ENCODE measurements around the gene TNFAIP8L1.

Gene TNFAIP8L1

GRCh38 chr19:4649392-4650047 lies 10.2 kb downstream of the TNFAIP8L1 start:
- Mint-ChIP-seq H3K4me1 (no peaks in the 10 kb centered on the region), H3K4me3 (no peak overlapping the region), H3K9me3 (no peaks in the 10 kb centered on the region), H3K27me3 (no peaks in the 10 kb centered on the region), H3K27ac (peak overlapping the region; percentile 45), H3K36me3 (peaks cover 18% of the 10 kb centered on the region)
- DNase-seq: no peak
- CTCF ChIA-PET: no interaction called here

DNA sequence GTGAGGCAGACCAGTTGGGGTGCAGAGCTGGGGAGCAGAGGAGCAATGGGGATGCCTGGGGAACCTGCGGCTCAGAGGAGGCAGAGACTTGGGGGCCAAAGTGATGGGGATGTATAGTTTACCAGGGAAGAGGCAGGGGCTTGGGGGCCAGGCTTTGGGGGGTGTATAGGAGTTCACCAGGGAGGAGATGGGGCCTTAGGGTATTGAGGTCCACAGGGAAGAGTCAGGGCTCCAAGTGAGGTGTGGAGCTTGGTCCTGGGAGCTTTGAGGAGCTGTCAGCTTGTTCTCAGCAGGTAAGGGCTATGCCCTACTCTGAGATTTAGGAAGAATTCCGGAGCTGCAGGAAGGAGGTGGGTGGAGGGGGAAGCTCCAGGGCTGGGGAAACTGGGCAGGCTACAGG lies 10.8 kb downstream of the TNFAIP8L1 start:
- no peak overlapping the region for H3K4me3 Mint-ChIP-seq
- H3K27me3 Mint-ChIP-seq: no peaks in the 10 kb centered on the region
- H3K9me3 Mint-ChIP-seq: no peaks in the 10 kb centered on the region
- CTCF ChIA-PET: interaction anchor here (2.2 kb wide), 1 partner anchor 13 kb away, joined by 7 read pairs; no protein-coding TSS in a partner anchor
- peaks cover 23% of the 10 kb centered on the region for H3K36me3 Mint-ChIP-seq
- H3K27ac Mint-ChIP-seq: peak overlapping the region; percentile 37
- H3K4me1 Mint-ChIP-seq: no peaks in the 10 kb centered on the region
- no peak for DNase-seq

DNA sequence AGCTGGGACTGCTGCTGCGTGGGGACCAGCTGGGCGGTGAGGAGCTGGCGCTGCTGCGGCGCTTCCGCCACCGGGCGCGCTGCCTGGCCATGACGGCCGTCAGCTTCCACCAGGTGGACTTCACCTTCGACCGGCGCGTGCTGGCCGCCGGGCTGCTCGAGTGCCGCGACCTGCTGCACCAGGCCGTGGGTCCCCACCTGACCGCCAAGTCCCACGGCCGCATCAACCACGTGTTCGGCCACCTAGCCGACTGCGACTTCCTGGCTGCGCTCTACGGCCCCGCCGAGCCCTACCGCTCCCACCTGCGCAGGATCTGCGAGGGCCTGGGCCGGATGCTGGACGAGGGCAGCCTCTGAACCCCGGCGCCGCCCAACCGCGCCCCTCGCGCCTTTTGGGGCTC lies 12.8 kb downstream of the TNFAIP8L1 start:
- Mint-ChIP-seq H3K27ac (no peak overlapping the region), H3K27me3 (no peaks in the 10 kb centered on the region), H3K4me1 (no peaks in the 10 kb centered on the region), H3K36me3 (peaks cover 19% of the 10 kb centered on the region), H3K9me3 (no peaks in the 10 kb centered on the region), H3K4me3 (no peak overlapping the region)
- DNase-seq: no peak
- CTCF ChIA-PET: interaction anchor here (2.2 kb wide), 1 partner anchor 15 kb away, joined by 7 read pairs; no protein-coding TSS in a partner anchor

GRCh38 chr19:4653793-4654436 lies 14.6 kb downstream of the TNFAIP8L1 start:
- Mint-ChIP-seq H3K9me3 (no peaks in the 10 kb centered on the region), H3K27ac (no peak overlapping the region)
- CTCF ChIA-PET: interaction anchor here (0.7 to 1.1 kb wide), 2 partner anchors 13 to 130 kb away, joined by 3 read pairs; no protein-coding TSS in a partner anchor

GRCh38 chr19:4654437-4655361 lies 15.4 kb downstream of the TNFAIP8L1 start:
- Mint-ChIP-seq H3K4me3 (no peak overlapping the region), H3K27ac (no peak overlapping the region), H3K36me3 (peaks cover 23% of the 10 kb centered on the region), H3K9me3 (no peaks in the 10 kb centered on the region), H3K27me3 (no peaks in the 10 kb centered on the region), H3K4me1 (no peaks in the 10 kb centered on the region)
- CTCF ChIA-PET: interaction anchor here (1.1 kb wide), 1 partner anchor 14 kb away, joined by 3 read pairs; no protein-coding TSS in a partner anchor
- no peak for DNase-seq

More at GRCh38 chr19:4653793-4654436, 14.6 kb downstream of the TNFAIP8L1 start:
- peaks cover 21% of the 10 kb centered on the region for H3K36me3 Mint-ChIP-seq
- H3K27me3 Mint-ChIP-seq: no peaks in the 10 kb centered on the region
- no peaks in the 10 kb centered on the region for H3K4me1 Mint-ChIP-seq
- no peak for DNase-seq
- H3K4me3 Mint-ChIP-seq: no peak overlapping the region

GRCh38 chr19:4656102-4656501 lies 16.8 kb downstream of the TNFAIP8L1 start:
- Mint-ChIP-seq H3K27me3 (no peaks in the 10 kb centered on the region), H3K4me3 (no peak overlapping the region), H3K4me1 (no peaks in the 10 kb centered on the region), H3K27ac (no peak overlapping the region), H3K9me3 (no peaks in the 10 kb centered on the region), H3K36me3 (peaks cover 26% of the 10 kb centered on the region)
- DNase-seq: no peak
- CTCF ChIA-PET: no interaction called here

- H3K27ac Mint-ChIP-seq: no peak overlapping the region
- H3K4me1 Mint-ChIP-seq: no peaks in the 10 kb centered on the region
- no peaks in the 10 kb centered on the region for H3K9me3 Mint-ChIP-seq
- H3K36me3 Mint-ChIP-seq: peaks cover 31% of the 10 kb centered on the region
- no peak for DNase-seq
- H3K27me3 Mint-ChIP-seq: no peaks in the 10 kb centered on the region
- CTCF ChIA-PET: no interaction called here
- H3K4me3 Mint-ChIP-seq: no peak overlapping the region
Measured at GRCh38 chr19:4657262-4657661, 17.9 kb downstream of the TNFAIP8L1 start.

GRCh38 chr19:4657835-4658234 lies 18.5 kb downstream of the TNFAIP8L1 start:
- Mint-ChIP-seq H3K36me3 (peaks cover 31% of the 10 kb centered on the region), H3K27me3 (no peaks in the 10 kb centered on the region), H3K4me3 (no peak overlapping the region), H3K4me1 (no peaks in the 10 kb centered on the region), H3K9me3 (no peaks in the 10 kb centered on the region), H3K27ac (no peak overlapping the region)
- no peak for DNase-seq
- CTCF ChIA-PET: no interaction called here

GRCh38 chr19:4660181-4660791 lies 21.0 kb downstream of the TNFAIP8L1 start:
- no peak overlapping the region for H3K4me3 Mint-ChIP-seq
- CTCF ChIA-PET: interaction anchor here (1.2 to 2.3 kb wide), 2 partner anchors 23 to 84 kb away, joined by 3 to 6 read pairs; no protein-coding TSS in a partner anchor
- no peak overlapping the region for H3K27ac Mint-ChIP-seq
- no peaks in the 10 kb centered on the region for H3K27me3 Mint-ChIP-seq
- peaks cover 19% of the 10 kb centered on the region for H3K36me3 Mint-ChIP-seq
- no peaks in the 10 kb centered on the region for H3K9me3 Mint-ChIP-seq
- DNase-seq: peak; percentile 55
- H3K4me1 Mint-ChIP-seq: no peaks in the 10 kb centered on the region

DNA sequence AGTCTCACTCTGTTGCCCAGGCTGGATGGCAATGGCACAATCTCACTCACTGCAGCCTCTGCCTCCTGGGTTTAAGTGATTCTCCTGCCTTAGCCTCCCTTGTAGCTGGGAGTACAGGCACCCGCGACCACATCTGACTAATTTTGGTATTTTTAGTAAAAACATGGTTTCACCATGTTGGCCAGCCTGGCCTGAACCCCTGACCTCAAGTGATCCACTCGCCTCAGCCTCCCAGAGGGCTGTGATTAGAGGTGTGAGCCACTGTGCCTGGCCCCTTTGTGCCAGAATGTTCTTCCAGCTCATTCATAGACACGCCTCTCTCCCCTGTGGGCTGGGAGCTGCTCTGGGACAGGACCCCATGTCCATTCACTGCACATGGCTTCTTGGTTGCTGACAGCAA lies 21.7 kb downstream of the TNFAIP8L1 start:
- Mint-ChIP-seq H3K4me1 (no peaks in the 10 kb centered on the region), H3K9me3 (no peaks in the 10 kb centered on the region), H3K4me3 (no peak overlapping the region), H3K27me3 (no peaks in the 10 kb centered on the region), H3K36me3 (peaks cover 19% of the 10 kb centered on the region), H3K27ac (peak overlapping the region; percentile 33)
- no peak for DNase-seq
- CTCF ChIA-PET: interaction anchor here (2.3 kb wide), 1 partner anchor 85 kb away, joined by 6 read pairs; no protein-coding TSS in a partner anchor

- Mint-ChIP-seq H3K4me1 (no peaks in the 10 kb centered on the region), H3K27ac (peak overlapping the region; percentile 45), H3K9me3 (no peaks in the 10 kb centered on the region), H3K36me3 (peaks cover 19% of the 10 kb centered on the region), H3K4me3 (no peak overlapping the region), H3K27me3 (no peaks in the 10 kb centered on the region)
- no peak for DNase-seq
- CTCF ChIA-PET: no interaction called here
Measured at GRCh38 chr19:4662020-4662695, 22.8 kb downstream of the TNFAIP8L1 start.

DNA sequence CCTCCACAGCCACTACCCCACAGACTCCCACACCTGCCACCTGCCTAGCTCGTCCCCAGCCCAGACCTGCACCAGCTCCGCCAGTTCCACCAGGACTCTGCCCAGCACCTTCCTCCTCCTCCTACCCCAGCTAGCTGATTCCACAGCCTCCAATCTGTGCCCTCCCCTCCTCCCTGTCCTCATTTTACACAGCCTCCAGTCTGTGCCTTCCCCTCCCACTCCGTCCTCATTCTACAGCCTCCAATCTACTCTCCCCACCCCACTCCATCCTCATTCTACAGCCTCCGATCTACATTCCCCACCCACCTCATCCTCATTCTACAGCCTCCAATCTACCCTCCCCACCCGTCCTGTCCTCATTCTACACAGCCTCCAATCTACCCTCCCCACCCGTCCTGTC lies 23.5 kb downstream of the TNFAIP8L1 start:
- Mint-ChIP-seq H3K4me1 (peaks cover 3% of the 10 kb centered on the region), H3K9me3 (no peaks in the 10 kb centered on the region), H3K27ac (peak overlapping the region; percentile 45), H3K36me3 (peaks cover 21% of the 10 kb centered on the region), H3K27me3 (no peaks in the 10 kb centered on the region), H3K4me3 (no peak overlapping the region)
- CTCF ChIA-PET: no interaction called here
- DNase-seq: no peak

DNA sequence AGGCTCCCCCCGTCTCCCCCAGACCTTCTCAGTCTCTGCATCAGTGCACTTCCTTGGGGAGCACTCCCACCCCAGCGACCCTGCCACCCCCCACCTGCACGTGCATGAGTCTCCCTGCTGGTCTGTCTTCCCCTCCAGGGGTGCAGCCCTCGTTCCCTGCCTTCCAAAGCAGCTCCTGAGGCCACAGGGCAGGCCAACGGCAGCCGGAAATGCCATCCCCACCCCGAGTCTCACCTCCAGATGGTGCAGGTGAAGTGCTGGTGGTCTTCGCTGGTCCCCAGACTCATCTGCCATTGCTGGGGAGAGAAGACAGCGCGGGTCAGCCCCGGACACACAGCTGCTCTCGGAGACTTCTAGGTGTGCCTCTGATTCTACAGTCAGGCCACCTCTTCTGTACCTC lies 25.3 kb downstream of the TNFAIP8L1 start:
- H3K4me3 Mint-ChIP-seq: no peak overlapping the region
- H3K4me1 Mint-ChIP-seq: peaks cover 18% of the 10 kb centered on the region
- H3K9me3 Mint-ChIP-seq: no peaks in the 10 kb centered on the region
- no peak overlapping the region for H3K27ac Mint-ChIP-seq
- peaks cover 21% of the 10 kb centered on the region for H3K36me3 Mint-ChIP-seq
- no peaks in the 10 kb centered on the region for H3K27me3 Mint-ChIP-seq
- DNase-seq: no peak
- CTCF ChIA-PET: no interaction called here
